HUES6 (cell line): ENCODE data around the gene NHERF1.

Experiments
- H3K27ac ChIP-seq: 2 replicates; pipeline ENCODE4 v1.7.0; 2013; ENCODE audit warnings: low read depth, mild to moderate bottlenecking, low read length, inconsistent platforms
- H3K27me3 ChIP-seq: 2 replicates; pipeline ENCODE4 v1.6.1; 2013; ENCODE audit warnings: low read length; ENCODE audit not compliant: control insufficient read depth, insufficient read depth
- H3K36me3 ChIP-seq: 2 replicates; pipeline ENCODE4 v1.6.1; 2013; ENCODE audit warnings: low read length; ENCODE audit not compliant: control insufficient read depth, insufficient read depth
- H3K4me1 ChIP-seq: 2 replicates; pipeline ENCODE4 v1.6.1; 2013; ENCODE audit warnings: low read length; ENCODE audit not compliant: control insufficient read depth, insufficient read depth
- H3K4me3 ChIP-seq: 2 replicates; pipeline ENCODE4 v1.5.1; 2013; ENCODE audit warnings: low read depth, low read length
- H3K9ac ChIP-seq: one replicate; pipeline ENCODE4 v1.6.1; 2013; ENCODE audit warnings: mild to moderate bottlenecking, low read length
- H3K9me3 ChIP-seq: 2 replicates; pipeline ENCODE4 v1.6.1; 2013; ENCODE audit warnings: low read depth, low read length; ENCODE audit not compliant: control insufficient read depth, insufficient read depth

NHERF1 gene

GRCh38 chr17:74720506-74720905 is 27.9 kb upstream of the NHERF1 start:
- no peak overlapping the region for H3K27ac ChIP-seq
- H3K9me3 ChIP-seq: no peaks in the 10 kb centered on the region
- H3K4me1 ChIP-seq: no peaks in the 10 kb centered on the region
- no peaks in the 10 kb centered on the region for H3K36me3 ChIP-seq
- no peak overlapping the region for H3K9ac ChIP-seq
- no peak overlapping the region for H3K4me3 ChIP-seq
- H3K27me3 ChIP-seq: peaks cover 20% of the 10 kb centered on the region; the same call in 1 of the 2 replicates

GRCh38 chr17:74722782-74723181 is 25.6 kb upstream of the NHERF1 start:
- Histone ChIP-seq H3K9ac (no peak overlapping the region), H3K4me1 (no peaks in the 10 kb centered on the region), H3K9me3 (no peaks in the 10 kb centered on the region), H3K36me3 (no peaks in the 10 kb centered on the region), H3K4me3 (no peak overlapping the region), H3K27me3 (peaks cover 20% of the 10 kb centered on the region; the same call in 1 of the 2 replicates), H3K27ac (no peak overlapping the region)

GRCh38 chr17:74723891-74724290 is 24.5 kb upstream of the NHERF1 start:
- Histone ChIP-seq H3K4me1 (no peaks in the 10 kb centered on the region), H3K9me3 (peaks cover 9% of the 10 kb centered on the region; the same call in 1 of the 2 replicates), H3K27me3 (peaks cover 20% of the 10 kb centered on the region; the same call in 1 of the 2 replicates), H3K27ac (no peak overlapping the region), H3K4me3 (no peak overlapping the region), H3K36me3 (no peaks in the 10 kb centered on the region), H3K9ac (no peak overlapping the region)

GRCh38 chr17:74725111-74725510 is 23.3 kb upstream of the NHERF1 start:
- Histone ChIP-seq H3K36me3 (no peaks in the 10 kb centered on the region), H3K9me3 (peaks cover 11% of the 10 kb centered on the region; the same call in 1 of the 2 replicates), H3K27ac (no peak overlapping the region), H3K4me1 (no peaks in the 10 kb centered on the region), H3K9ac (no peak overlapping the region), H3K27me3 (peaks cover 20% of the 10 kb centered on the region; the same call in 1 of the 2 replicates), H3K4me3 (no peak overlapping the region)

- H3K4me1 ChIP-seq: no peaks in the 10 kb centered on the region
- no peak overlapping the region for H3K4me3 ChIP-seq
- no peak overlapping the region for H3K27ac ChIP-seq
- peaks cover 11% of the 10 kb centered on the region; the same call in 1 of the 2 replicates for H3K9me3 ChIP-seq
- peaks cover 16% of the 10 kb centered on the region; the same call in 1 of the 2 replicates for H3K27me3 ChIP-seq
- no peaks in the 10 kb centered on the region for H3K36me3 ChIP-seq
- H3K9ac ChIP-seq: no peak overlapping the region
Observed at GRCh38 chr17:74728033-74728701, 20.3 kb upstream of the NHERF1 start.

- Histone ChIP-seq H3K4me1 (no peaks in the 10 kb centered on the region), H3K27me3 (peaks cover 21% of the 10 kb centered on the region; the same call in 1 of the 2 replicates), H3K27ac (no peak overlapping the region), H3K9me3 (peaks cover 11% of the 10 kb centered on the region; the same call in 1 of the 2 replicates), H3K9ac (no peak overlapping the region), H3K36me3 (no peaks in the 10 kb centered on the region), H3K4me3 (no peak overlapping the region)
Observed at GRCh38 chr17:74728702-74729075, 19.7 kb upstream of the NHERF1 start.

- H3K27ac ChIP-seq: no peak overlapping the region
- no peaks in the 10 kb centered on the region for H3K36me3 ChIP-seq
- H3K4me3 ChIP-seq: no peak overlapping the region
- no peaks in the 10 kb centered on the region for H3K4me1 ChIP-seq
- peaks cover 25% of the 10 kb centered on the region for H3K27me3 ChIP-seq
- no peak overlapping the region for H3K9ac ChIP-seq
- H3K9me3 ChIP-seq: peaks cover 11% of the 10 kb centered on the region; the same call in 1 of the 2 replicates
Observed at GRCh38 chr17:74729368-74729767, 19.1 kb upstream of the NHERF1 start.

- peaks cover 22% of the 10 kb centered on the region for H3K27me3 ChIP-seq
- H3K9ac ChIP-seq: no peak overlapping the region
- H3K4me3 ChIP-seq: no peak overlapping the region
- H3K4me1 ChIP-seq: no peaks in the 10 kb centered on the region
- H3K9me3 ChIP-seq: peaks cover 11% of the 10 kb centered on the region; the same call in 1 of the 2 replicates
- no peaks in the 10 kb centered on the region for H3K36me3 ChIP-seq
- H3K27ac ChIP-seq: no peak overlapping the region
Observed at GRCh38 chr17:74729866-74730265, 18.6 kb upstream of the NHERF1 start.

GRCh38 chr17:74730491-74731346 is 17.7 kb upstream of the NHERF1 start:
- Histone ChIP-seq H3K9me3 (peaks cover 11% of the 10 kb centered on the region; the same call in 1 of the 2 replicates), H3K9ac (no peak overlapping the region), H3K27ac (no peak overlapping the region), H3K4me3 (no peak overlapping the region), H3K36me3 (no peaks in the 10 kb centered on the region), H3K4me1 (no peaks in the 10 kb centered on the region), H3K27me3 (peaks cover 27% of the 10 kb centered on the region)

GRCh38 chr17:74731347-74731605 is 17.2 kb upstream of the NHERF1 start:
- H3K9me3 ChIP-seq: peaks cover 11% of the 10 kb centered on the region; the same call in 1 of the 2 replicates
- no peaks in the 10 kb centered on the region for H3K4me1 ChIP-seq
- no peak overlapping the region for H3K9ac ChIP-seq
- H3K27me3 ChIP-seq: peaks cover 32% of the 10 kb centered on the region
- H3K36me3 ChIP-seq: no peaks in the 10 kb centered on the region
- H3K27ac ChIP-seq: no peak overlapping the region
- no peak overlapping the region for H3K4me3 ChIP-seq
